Measurements from ENCODE around the gene ANKZF1.

- TF ChIP-seq CTCF (IDR thresholded peaks at IDR 0.05) (no peak), POLR2AphosphoS5 (IDR thresholded peaks at IDR 0.05; ENCODE audit: low read depth, low read length) (no peak)
Observed at GRCh38 chr2:219197388-219197787, 32.2 kb upstream of the ANKZF1 start.
